IPS-15b (cell line): ENCODE measurements around the gene DNAJC18.

Experiments used
- H3K27me3 ChIP-seq: one replicate; pipeline ENCODE4 v1.6.1; 2013; ENCODE audit warnings: low read length; ENCODE audit not compliant: control insufficient read depth, insufficient read depth
- H3K36me3 ChIP-seq: one replicate; pipeline ENCODE4 v1.6.1; 2013; ENCODE audit warnings: low read length; ENCODE audit not compliant: control insufficient read depth, insufficient read depth
- H3K4me1 ChIP-seq: one replicate; pipeline ENCODE4 v1.6.1; 2013; ENCODE audit warnings: mild to moderate bottlenecking, low read length; ENCODE audit not compliant: control insufficient read depth, insufficient read depth
- H3K4me3 ChIP-seq: one replicate; pipeline ENCODE4 v1.5.1; 2013; ENCODE audit warnings: low read depth, low read length
- H3K9ac ChIP-seq: one replicate; pipeline ENCODE4 v1.6.1; 2013; ENCODE audit warnings: low read depth, mild to moderate bottlenecking, low read length
- H3K9me3 ChIP-seq: one replicate; pipeline ENCODE4 v1.6.1; 2013; ENCODE audit warnings: mild to moderate bottlenecking, low read length; ENCODE audit not compliant: control insufficient read depth, insufficient read depth

DNAJC18 gene

DNA sequence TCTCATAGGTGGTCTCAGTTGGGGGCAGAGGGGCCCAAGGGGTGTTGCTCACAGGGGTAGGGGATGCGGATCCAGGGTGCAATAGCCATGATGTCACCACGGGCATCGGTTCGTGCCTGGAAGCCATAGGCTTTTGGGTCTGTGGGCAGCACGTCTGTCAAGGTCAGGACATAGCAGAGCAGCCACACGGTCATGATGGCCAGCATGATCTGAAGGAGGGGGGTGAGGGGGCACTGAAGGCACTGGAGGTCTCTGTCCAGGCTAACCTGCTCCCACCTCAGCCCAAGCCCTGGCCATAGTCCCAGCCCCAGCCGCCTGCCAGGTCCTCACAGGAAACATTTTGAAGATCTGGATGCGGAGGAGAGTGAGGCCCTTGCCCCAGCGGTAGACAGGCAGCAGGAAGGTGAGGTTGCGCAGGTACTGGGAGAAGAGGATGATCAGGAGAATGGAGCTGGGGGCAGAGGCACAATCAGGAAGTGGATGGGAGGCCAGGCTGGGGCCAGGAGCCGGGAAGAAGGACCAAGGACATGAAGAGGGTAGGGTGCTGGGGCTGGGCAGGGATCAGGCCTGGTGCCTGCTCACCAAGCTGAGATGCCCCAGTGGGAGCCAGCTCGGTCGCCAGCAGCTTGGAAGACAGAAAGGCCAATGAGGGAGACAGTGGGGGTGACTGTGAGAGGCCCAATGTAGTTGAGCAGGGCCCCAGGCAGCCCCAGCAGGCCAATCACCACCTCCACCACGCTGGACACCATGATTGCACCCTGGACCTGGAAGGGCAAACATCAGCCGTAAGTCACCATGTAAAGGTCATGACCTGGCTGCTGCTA is 59.5 kb downstream of the DNAJC18 start:
- peaks cover 4% of the 10 kb centered on the region for H3K4me1 ChIP-seq
- no peak overlapping the region for H3K4me3 ChIP-seq
- H3K9ac ChIP-seq: no peak overlapping the region
- H3K27me3 ChIP-seq: no peaks in the 10 kb centered on the region
- H3K36me3 ChIP-seq: no peaks in the 10 kb centered on the region
- H3K9me3 ChIP-seq: no peaks in the 10 kb centered on the region

DNA sequence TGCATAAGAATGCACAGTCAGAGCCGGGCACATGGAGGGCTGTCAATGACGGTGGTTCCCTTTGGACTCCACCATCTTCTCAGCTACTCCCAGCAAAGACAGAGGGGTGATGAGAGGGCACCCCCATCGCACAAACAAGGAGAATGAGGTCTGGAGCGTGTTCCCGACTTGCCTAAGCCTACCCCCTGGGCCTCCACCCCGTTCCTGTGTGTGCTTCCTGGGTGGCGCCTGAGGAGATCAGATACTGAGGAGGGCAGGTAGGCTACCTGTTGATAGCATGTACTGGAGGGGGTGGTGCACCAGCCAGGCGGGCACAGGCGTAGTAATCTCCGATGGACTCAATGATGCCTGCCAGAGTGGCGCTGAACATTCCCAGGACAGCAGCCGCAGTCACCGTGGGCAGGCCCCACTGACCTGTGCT is 60.4 kb downstream of the DNAJC18 start:
- H3K4me1 ChIP-seq: peaks cover 4% of the 10 kb centered on the region
- no peak overlapping the region for H3K9ac ChIP-seq
- no peaks in the 10 kb centered on the region for H3K27me3 ChIP-seq
- peak overlapping the region; percentile 39 for H3K4me3 ChIP-seq
- H3K36me3 ChIP-seq: no peaks in the 10 kb centered on the region
- H3K9me3 ChIP-seq: no peaks in the 10 kb centered on the region

DNA sequence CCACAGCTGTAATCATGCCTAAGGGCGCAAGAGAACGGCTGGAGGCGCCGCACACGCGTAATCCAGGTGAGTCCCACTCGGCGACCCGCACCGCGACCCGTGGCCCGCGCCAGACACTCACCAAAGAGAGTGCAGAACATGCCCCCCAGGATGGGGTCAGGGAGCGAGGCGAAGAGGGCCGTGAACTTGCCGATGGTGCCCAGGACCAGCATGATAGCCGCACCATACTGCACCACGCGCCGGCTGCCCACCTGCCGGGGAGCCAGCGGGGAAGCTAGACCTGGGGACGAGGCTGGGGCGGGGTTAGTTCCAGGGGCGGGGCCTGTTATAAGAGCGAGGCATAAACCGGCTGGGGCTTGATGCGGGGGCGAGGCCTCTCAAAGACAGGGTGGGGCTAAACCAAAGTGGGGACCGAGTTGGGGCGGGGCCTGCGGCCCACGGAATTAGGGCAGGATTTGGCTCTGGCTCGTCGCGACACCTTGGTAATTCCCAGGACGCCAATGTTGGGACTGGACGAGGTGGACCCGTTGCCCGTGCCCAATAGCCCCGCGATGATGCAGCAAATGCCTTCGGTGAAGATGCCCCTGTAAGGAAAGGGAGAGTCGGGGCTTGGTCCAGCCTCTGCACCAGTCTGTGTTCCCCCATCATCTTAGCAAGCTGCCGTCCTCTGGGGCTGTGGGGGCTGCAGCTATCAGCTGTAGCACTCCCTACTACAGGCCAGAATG is 61.1 kb downstream of the DNAJC18 start:
- H3K9ac ChIP-seq: no peak overlapping the region
- no peaks in the 10 kb centered on the region for H3K27me3 ChIP-seq
- peaks cover 4% of the 10 kb centered on the region for H3K4me1 ChIP-seq
- H3K36me3 ChIP-seq: no peaks in the 10 kb centered on the region
- peak overlapping the region; percentile 39 for H3K4me3 ChIP-seq
- H3K9me3 ChIP-seq: no peaks in the 10 kb centered on the region

GRCh38 chr5:139377226-139377625 is 62.1 kb downstream of the DNAJC18 start:
- no peaks in the 10 kb centered on the region for H3K27me3 ChIP-seq
- H3K4me3 ChIP-seq: no peak overlapping the region
- peaks cover 2% of the 10 kb centered on the region for H3K36me3 ChIP-seq
- H3K9ac ChIP-seq: no peak overlapping the region
- H3K9me3 ChIP-seq: no peaks in the 10 kb centered on the region
- H3K4me1 ChIP-seq: peaks cover 4% of the 10 kb centered on the region

- H3K36me3 ChIP-seq: peaks cover 2% of the 10 kb centered on the region
- H3K27me3 ChIP-seq: no peaks in the 10 kb centered on the region
Observed at GRCh38 chr5:139376364-139376763, 63.0 kb downstream of the DNAJC18 start.

DNA sequence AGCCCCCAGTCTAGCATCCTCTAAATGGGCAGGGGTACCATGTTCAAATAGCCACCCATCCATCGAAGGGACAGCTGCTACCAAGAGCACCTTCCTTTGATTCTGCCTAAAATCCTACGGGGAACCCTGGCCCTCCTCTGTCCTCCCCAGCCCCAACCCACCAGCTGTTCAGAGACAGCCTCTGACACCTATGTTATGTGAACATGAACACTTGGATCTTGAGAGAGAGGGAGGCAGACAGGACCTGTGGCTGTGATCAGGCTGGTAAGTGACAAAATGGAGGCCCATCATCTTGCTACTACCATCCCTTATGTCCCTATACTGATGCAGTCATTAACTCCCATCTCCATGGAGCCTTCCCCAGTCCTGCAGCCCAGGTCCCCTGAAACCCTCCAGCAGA is 64.4 kb downstream of the DNAJC18 start:
- no peak overlapping the region for H3K4me3 ChIP-seq
- peaks cover 4% of the 10 kb centered on the region for H3K4me1 ChIP-seq
- H3K27me3 ChIP-seq: no peaks in the 10 kb centered on the region
- no peaks in the 10 kb centered on the region for H3K9me3 ChIP-seq
- no peak overlapping the region for H3K9ac ChIP-seq
- peaks cover 2% of the 10 kb centered on the region for H3K36me3 ChIP-seq

More at GRCh38 chr5:139376364-139376763, 63.0 kb downstream of the DNAJC18 start:
- Histone ChIP-seq H3K9me3 (no peaks in the 10 kb centered on the region), H3K4me3 (no peak overlapping the region), H3K9ac (no peak overlapping the region), H3K4me1 (peaks cover 4% of the 10 kb centered on the region)

DNA sequence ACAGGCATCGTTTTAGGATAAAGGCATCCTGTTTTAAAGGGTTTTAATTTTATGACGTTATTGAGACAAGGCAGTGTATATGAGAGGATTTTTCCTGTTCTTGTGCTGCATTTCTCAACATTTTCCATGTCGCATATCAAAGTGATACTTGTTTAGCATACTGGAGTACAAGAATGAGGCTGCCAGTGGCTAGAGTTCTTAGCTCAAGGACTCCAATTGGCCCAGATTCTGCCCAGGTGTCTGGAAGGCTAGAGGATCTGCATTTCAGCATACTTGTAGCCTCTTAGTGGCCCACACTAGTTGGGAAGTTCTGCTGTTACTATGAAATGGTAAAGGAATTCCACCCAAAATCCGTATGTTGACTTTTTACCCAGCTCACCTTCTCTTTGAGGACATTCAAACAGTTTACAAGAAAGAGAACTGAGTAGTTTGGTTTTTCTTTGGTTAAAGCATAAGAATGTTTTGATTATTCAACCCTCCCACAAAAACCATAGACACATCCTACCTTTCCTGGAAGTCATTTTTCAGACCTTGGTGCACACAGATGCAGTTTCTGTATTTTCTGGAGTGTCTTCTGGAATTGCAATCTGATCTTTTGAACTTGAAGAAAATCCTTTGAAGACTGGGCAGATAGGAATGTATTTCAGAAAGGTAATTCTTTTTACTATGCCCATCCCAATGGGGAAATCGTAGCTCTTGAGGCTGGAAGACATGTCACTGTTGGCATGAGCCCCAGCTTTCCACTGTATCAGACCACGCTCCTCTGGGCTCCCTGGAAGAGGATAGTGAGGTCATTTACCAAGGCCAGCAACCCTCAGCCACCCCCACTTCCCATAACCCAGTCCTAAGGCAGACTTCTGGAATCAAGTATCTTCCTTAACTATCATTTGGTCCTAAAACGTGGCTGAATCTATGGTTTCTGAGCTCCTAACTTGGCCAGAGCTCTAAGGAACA is 67.6 kb downstream of the DNAJC18 start:
- H3K36me3 ChIP-seq: peaks cover 6% of the 10 kb centered on the region
- no peak overlapping the region for H3K4me3 ChIP-seq
- H3K9me3 ChIP-seq: no peaks in the 10 kb centered on the region
- H3K4me1 ChIP-seq: no peaks in the 10 kb centered on the region
- H3K27me3 ChIP-seq: no peaks in the 10 kb centered on the region
- H3K9ac ChIP-seq: no peak overlapping the region

DNA sequence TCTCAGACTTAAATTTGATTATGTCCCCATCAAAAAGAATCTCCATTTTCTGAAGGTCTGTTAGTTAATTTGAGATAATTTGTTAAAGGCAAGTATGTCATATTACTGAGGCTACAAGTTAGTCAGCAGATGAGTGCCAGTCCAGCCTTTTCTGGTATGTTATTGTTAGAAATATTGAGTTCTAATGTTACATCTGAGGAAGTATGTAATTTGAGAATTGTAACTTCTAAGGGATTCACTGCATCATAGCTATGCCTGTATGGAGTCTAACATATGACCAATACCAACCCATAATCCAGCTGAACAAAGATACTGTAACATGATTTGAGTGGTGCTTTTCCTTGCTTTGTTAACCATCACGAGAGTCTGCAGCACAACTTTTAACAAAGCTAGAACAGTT is 70.1 kb downstream of the DNAJC18 start:
- H3K27me3 ChIP-seq: no peaks in the 10 kb centered on the region
- no peak overlapping the region for H3K9ac ChIP-seq
- no peaks in the 10 kb centered on the region for H3K9me3 ChIP-seq
- peaks cover 18% of the 10 kb centered on the region for H3K36me3 ChIP-seq
- no peaks in the 10 kb centered on the region for H3K4me1 ChIP-seq
- H3K4me3 ChIP-seq: no peak overlapping the region

GRCh38 chr5:139368613-139369012 is 70.7 kb downstream of the DNAJC18 start:
- Histone ChIP-seq H3K4me1 (no peaks in the 10 kb centered on the region), H3K9ac (no peak overlapping the region), H3K9me3 (no peaks in the 10 kb centered on the region), H3K27me3 (no peaks in the 10 kb centered on the region), H3K4me3 (no peak overlapping the region), H3K36me3 (peaks cover 22% of the 10 kb centered on the region)

DNA sequence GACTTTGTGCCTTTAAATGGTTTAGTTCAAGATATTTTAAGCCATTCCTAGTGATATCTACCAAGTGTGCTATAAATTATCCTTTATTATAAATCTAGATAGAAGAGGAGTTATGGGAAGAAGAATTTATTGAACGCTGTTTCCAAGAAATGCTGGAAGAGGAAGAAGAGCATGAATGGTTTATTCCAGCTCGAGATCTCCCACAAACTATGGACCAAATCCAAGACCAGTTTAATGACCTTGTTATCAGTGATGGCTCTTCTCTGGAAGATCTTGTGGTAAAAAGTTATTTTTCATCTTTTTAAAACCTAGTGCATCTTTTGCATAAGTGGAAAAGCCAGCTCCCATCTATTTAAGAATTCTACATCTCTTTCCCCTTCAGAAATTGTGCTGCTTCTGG is 74.9 kb downstream of the DNAJC18 start:
- Histone ChIP-seq H3K9ac (no peak overlapping the region), H3K27me3 (no peaks in the 10 kb centered on the region), H3K4me1 (no peaks in the 10 kb centered on the region), H3K4me3 (no peak overlapping the region), H3K9me3 (no peaks in the 10 kb centered on the region), H3K36me3 (peaks cover 20% of the 10 kb centered on the region)

DNA sequence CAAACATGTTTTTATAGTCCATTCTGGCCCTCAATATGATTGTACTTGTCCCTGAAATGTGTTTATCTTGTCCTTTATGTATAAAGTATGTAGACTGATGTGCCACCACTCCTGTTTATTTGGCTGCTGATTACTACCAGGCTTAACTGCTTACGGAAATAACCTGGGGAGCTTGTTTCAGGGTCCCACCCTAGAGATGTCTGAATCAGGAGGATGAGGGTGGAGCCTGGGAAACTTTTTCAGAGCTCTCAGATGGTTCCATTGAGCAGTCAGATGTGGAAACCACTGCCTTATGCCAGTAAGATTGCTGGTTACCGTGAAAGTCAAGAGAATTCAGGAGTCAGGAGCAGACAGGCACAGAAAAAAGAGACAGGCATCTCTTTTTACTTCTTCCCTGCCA is 75.4 kb downstream of the DNAJC18 start:
- Histone ChIP-seq H3K27me3 (no peaks in the 10 kb centered on the region), H3K4me1 (no peaks in the 10 kb centered on the region), H3K9me3 (no peaks in the 10 kb centered on the region), H3K4me3 (no peak overlapping the region), H3K9ac (no peak overlapping the region), H3K36me3 (peaks cover 20% of the 10 kb centered on the region)
